HG03354 (cell line): ENCODE measurements around the gene RGS10.
"Not testable (repeated sequence)": the region's sequence is repeated elsewhere in the genome, so short reads cannot be mapped to it uniquely, and the experiment has no call there.

Source experiments
- ATAC-seq: cut with Tn5 transposase; IDR thresholded peaks from one replicate; pipeline ENCODE4 v1.9.1; 2021; ENCODE audit warnings: mild to moderate bottlenecking; ENCODE audit not compliant: unreplicated experiment, poor library complexity, severe bottlenecking

Gene RGS10

GRCh38 chr10:119539359-119539825 lies 3.1 kb downstream of the RGS10 start:
- ATAC-seq, result no peak

DNA sequence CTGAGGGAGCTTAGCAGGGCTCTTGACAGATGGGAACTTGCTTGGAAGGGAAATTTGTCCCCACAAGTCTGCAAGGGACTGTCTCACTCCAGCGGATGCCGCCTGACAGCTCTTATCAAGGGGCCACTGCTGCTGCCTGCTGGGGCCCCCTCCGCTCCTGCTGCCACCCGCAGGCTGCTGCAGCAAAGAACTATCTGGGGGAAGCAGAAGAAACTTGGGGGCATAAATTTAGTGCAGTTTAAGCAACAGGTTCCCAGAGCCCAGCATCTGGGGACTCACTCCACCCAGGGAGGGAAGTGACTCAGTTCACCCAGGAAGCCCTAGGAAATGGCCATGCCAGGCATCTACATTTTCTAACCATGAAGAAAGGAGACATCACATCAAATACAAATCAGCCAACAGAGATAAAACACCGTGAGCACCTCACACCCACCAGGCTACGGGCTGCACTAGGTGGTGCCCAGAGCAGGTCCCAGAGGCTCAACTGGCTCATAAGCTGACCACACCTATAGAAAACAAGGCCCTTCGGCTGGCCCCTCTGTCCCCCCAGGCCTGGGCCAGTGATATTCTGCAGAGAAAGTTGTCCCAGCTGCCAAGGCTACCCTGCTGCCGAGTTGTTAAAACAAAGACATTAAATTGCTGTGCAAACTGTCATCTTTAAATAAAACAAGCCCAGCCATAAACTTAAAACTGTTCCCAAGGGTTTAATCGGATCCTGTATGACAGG lies 3.7 kb downstream of the RGS10 start:
- no peak for ATAC-seq

DNA sequence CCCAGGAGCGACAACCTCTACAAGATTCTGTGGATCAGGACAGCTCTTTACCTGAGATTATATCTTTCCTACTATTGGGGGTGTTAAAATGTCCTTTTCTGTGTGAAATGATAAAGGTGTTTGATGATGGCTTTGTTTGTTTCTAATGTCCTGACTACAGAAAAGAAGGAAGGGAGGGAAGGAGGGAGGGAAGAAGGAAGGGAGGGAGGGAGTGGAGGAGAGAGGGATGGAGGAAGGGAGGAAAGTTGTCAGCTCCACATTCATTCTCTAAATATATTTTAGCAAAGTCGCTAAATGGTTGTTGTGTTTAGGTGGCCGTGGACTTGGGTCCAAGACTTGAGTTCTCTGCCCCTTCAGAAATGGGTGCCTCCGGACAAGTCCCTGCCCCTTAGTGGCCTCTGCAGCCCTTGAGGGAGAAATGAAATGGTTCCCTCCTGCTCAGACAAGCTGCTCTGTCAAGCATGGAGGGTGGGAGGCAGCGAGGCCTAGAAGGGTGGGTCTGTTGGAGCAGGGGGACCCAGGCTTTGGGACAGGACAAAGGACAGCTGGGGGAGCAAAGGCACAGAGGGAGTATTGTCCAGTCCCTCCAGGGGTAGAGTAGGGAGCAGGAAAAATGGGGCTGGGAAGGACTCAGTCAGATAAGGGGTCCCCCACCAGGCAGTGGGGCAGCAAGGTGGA lies 4.4 kb downstream of the RGS10 start:
- no peak for ATAC-seq

- ATAC-seq, result no peak
Measured at GRCh38 chr10:119536508-119537025, 6.0 kb downstream of the RGS10 start.

DNA sequence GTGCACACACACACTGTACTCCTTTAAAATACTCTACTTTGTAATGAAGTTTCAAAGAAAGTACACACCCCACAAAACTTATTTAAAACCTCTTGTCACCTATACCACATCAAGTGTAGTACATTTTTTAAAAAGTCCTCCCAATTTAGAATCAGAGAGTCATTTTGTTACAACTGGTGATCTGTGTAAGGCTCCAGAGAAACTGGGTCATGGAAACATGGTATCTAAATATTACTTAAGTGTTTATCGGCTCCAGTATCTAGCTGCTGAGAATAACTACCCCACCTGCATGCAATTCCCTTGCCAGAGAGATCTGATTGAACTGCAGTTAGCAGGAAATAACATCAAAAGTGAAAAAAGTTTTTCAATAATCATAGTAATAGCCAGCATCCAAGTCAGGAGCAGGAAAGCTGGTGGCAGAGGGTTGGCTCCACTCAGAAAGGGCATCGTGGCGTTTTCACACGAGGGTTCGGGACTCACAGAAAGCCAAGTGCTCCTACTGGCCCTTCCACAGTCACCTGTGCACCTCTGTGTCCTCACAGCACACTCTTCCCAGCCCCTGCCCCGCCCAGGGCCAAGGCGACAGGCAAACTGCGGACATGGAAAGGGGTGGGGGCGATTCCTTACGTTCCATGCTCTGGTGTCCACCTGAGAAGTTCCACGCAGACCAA lies 6.5 kb downstream of the RGS10 start:
- ATAC-seq, result no peak

DNA sequence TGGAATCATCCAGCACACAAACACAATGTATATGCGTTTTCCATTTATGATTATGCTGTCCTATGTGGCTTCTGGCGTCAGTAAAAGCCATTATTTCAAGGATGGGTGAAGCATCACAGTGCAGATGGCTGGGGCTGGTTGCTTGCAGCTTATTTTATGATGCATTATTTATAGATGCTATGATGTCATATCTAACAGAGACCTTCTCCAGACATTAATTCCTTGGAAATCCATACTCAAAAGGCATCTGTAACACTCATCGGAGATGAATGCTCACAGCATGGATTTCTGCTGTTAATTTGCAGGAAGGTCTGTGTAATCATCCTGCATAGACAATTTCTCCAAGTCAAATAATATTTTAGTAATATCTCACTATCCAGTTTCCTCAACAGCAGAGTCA lies 7.2 kb downstream of the RGS10 start:
- ATAC-seq, result no peak

DNA sequence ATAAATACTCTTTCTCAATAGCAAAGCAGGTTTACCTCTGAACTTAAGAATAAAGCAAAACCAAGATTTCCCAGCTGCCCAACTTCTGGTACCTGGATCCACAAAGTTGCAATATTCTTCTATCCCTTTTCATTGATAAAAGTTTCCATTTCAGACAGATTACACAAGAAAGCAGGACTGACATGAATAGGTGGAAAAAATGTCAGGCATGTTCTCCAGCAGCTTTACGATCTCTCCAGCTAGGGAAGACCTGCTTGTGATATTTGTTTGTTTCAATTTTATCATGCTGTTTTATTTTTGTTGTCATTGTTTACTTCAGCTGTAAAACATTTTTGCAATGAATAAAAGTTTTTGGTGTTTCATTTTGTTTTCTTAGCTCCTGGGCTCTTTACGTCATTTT lies 9.0 kb downstream of the RGS10 start:
- no peak for ATAC-seq

DNA sequence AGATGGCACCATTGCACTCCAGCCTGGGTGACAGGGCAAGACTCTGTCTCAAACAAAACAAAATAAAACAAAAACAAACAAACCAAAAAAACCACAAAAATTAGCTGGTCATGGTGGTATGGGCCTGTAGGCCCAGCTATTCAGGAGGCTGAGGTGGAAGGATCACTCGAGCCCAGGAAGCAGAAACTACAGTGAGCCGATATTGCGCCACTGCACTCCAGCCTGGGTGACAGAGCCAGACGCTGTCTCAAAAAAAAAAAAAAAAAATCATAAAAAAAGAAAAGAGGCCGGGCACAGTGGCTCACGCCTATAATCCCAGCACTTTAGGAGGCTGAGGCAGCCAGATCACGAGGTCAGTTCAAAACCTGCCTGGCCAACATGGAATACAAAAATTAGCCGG lies 9.7 kb downstream of the RGS10 start:
- not testable (repeated sequence) for ATAC-seq

DNA sequence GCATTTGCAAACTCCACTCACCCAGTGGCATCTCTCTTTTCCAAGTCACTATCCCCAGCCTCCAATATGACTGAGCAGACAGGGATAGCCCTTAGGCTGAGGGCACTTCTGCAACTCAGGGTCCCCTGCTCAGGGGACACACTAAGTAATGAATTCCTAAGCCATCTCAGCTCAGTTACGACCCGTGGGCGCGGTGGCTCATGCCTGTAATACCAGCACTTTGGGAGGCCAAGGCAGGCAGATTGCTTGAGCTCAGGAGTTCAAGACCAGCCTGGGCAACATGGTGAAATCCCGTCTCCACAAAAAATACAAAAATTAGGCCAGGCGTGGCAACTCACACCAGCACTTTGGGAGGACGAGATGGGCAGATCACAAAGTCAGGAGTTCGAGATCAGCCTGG lies 10.3 kb downstream of the RGS10 start:
- not testable (repeated sequence) for ATAC-seq

- no peak for ATAC-seq
Measured at GRCh38 chr10:119531067-119531466, 11.5 kb downstream of the RGS10 start.

DNA sequence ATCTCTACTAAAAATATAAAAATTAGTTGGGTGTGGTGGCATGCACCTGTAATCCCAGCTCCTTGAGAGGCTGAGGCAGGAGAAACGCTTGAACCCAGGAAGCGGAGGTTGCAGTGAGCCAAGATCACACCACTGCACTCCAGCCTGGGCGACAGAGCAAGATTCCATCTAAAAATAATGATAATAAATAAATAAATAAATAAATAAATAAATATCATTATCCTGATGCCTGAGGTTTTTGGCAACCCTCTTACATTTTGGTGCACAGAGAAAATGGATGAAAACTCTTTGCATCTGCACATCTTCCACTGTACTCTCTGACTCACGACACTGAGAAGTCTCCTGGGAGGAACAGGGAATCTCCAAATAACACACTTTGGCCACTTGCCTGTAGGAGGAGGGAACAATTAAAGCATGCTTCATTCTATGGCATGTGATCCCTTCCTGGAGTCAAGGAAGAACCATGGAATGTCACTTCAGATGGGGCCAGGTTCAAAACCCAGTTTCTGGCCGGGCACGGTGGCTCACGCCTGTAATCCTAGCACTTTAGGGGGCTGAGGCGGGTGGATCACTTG lies 13.8 kb downstream of the RGS10 start:
- not testable (repeated sequence) for ATAC-seq

DNA sequence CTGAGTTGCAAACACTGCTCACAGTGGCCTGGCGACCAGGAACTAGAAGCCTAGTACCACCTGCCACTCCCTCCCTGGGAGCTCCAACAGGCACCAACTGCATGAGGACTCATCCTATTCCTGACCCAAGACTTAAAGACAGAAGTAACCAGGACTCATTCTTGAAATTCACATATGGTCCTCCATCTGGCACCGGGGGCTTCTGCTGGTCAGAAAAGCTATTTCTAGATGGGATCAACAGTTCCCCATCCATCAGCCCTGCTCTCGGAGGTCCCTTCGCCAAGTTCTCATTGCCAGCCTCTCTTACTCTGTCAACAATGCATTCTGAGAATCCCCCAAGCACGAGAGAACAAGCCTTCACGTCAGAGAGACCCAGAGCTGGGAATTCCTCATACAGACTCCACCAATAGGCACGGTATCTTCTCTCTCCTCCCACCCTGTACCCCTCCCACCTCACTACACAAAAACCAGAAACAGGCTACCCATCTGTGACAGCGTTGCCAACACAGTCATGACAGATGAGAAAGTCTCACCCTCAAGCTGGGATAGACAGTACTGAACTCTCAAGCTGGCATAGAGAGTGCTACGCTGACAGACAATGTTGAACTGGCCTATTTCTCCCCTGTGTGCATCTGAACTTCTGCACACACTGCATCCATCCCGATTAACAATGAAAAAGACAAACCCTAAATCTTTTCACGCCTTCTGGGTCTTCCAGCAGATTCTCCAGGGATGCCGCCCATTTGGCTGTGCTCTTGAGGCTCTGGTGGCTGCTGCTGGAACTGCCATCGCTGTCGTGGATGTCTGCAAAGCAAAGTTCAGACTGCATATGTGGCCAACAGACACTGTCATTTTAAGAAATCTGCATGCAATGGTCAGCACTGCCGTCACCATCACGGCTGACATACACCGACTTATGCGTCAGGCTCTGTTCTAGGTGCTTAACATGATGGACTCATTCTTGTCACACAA lies 15.6 kb downstream of the RGS10 start:
- ATAC-seq, result no peak

- ATAC-seq, result no peak
Measured at GRCh38 chr10:119526149-119526548, 16.4 kb downstream of the RGS10 start.

GRCh38 chr10:119525116-119525515 lies 17.4 kb downstream of the RGS10 start:
- ATAC-seq, result no peak

DNA sequence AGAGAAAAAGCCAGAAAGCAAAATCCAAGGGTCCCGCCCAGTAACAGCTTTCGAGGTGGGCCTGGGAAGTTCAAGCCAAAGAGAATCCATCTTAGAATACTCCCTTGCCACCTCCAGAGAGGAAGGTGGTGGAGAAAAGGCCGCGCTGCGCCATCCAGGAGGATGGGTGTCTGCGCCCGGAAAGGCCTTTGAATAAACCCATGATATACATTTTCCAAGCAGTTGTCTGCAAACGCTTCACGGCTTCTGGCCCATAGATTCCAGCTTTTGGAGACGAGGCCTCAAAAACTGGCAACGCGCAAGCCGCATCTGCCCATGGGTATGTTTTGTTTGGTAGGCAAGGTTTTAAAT lies 17.8 kb downstream of the RGS10 start:
- ATAC-seq, result no peak

DNA sequence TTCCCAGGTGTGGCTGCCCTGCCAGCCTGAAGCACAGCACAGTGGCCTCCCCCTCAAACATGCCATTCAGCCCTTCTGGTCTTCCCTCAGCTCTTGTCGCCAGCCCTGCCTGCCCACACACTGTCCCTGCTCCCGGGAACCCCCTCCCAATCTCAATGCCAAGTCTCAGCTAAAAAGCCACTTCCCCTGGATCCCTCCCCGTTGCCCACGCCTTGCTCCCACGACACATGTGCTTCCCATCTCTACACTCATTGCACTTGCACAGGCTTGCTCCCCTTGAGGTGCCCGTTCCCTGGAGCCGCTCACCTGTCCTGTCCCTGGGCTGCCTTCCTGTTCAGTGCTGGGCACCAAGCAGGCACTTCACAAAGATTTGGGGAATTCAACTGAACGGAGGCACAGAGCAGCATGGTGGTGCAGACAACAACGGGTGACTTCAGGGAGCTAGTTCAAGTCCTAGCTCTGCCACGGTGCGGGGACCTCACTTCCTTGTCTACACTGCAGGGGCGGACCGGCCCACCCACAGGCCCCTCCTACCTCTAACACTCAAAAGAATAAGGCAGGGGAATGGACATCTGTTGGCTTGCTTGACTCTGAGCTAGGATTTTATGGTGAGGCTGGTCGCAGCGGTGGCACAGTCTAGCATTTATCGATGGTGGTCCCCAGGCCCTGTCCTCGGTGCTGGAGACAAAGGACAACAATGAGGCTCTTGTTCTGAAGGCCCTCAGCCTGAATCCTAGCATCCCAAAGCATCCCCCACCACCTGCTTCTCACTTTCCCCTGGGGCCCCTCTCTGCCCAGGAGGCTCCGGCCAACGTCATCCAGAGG lies 18.4 kb downstream of the RGS10 start:
- no peak for ATAC-seq

- ATAC-seq, result no peak
Measured at GRCh38 chr10:119522747-119523426, 19.6 kb downstream of the RGS10 start.
